ENCODE measurements around the gene GATAD1.

DNA sequence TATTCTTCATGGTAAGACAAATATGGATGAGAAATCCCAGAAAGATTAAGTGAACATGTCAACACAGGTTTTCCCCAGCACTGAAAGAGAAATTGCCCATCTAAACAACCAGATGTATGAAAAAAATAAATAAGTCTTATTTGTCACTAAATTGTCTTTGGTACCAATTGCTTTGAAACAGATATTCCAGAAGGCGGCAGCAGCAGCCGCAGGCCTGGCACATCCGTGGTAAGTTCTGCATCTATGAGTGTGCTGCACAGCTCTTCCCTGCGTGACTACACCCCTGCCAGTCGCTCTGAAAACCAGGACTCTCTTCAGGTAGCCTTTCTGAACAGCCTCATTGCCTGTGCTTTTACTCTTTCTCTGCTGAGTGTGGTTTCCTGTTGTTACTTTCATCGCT lies 49.7 kb upstream of the GATAD1 start:
- TF ChIP-seq, protein P1, sequence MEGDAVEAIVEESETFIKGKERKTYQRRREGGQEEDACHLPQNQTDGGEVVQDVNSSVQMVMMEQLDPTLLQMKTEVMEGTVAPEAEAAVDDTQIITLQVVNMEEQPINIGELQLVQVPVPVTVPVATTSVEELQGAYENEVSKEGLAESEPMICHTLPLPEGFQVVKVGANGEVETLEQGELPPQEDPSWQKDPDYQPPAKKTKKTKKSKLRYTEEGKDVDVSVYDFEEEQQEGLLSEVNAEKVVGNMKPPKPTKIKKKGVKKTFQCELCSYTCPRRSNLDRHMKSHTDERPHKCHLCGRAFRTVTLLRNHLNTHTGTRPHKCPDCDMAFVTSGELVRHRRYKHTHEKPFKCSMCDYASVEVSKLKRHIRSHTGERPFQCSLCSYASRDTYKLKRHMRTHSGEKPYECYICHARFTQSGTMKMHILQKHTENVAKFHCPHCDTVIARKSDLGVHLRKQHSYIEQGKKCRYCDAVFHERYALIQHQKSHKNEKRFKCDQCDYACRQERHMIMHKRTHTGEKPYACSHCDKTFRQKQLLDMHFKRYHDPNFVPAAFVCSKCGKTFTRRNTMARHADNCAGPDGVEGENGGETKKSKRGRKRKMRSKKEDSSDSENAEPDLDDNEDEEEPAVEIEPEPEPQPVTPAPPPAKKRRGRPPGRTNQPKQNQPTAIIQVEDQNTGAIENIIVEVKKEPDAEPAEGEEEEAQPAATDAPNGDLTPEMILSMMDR (conservative IDR thresholded peaks at IDR 0.05; ENCODE audit: low read depth in 2 of 2) = 0 out of 4 replicates have a peak, but pooled peaks of 1 of the 2 experiments have one; percentile 9
- TF ChIP-seq, protein P2, sequence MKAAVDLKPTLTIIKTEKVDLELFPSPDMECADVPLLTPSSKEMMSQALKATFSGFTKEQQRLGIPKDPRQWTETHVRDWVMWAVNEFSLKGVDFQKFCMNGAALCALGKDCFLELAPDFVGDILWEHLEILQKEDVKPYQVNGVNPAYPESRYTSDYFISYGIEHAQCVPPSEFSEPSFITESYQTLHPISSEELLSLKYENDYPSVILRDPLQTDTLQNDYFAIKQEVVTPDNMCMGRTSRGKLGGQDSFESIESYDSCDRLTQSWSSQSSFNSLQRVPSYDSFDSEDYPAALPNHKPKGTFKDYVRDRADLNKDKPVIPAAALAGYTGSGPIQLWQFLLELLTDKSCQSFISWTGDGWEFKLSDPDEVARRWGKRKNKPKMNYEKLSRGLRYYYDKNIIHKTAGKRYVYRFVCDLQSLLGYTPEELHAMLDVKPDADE (IDR thresholded peaks at IDR 0.05) = no peak
- no peak for TF ChIP-seq EZH2 (IDR thresholded peaks at IDR 0.05; ENCODE audit: low read depth, unreplicated experiment)
- TF ChIP-seq POLR2AphosphoS5 (IDR thresholded peaks at IDR 0.05; ENCODE audit: low read depth) = no peak
- no peak for TF ChIP-seq CREB1 (CRISPR knock-in tag; IDR thresholded peaks at IDR 0.05; ENCODE audit: low read depth)
- no peak for TF ChIP-seq NANOG (IDR thresholded peaks at IDR 0.05; ENCODE audit: borderline replicate concordance)
- no peak for TF ChIP-seq REST (IDR thresholded peaks at IDR 0.05; ENCODE audit: unreplicated experiment)
- TF ChIP-seq EZH2phosphoT487 (IDR thresholded peaks at IDR 0.05; ENCODE audit: unreplicated experiment) = no peak
- no peak for TF ChIP-seq JUNB (IDR thresholded peaks at IDR 0.05; ENCODE audit: unreplicated experiment)
- TF ChIP-seq ZNF114 (CRISPR knock-in tag; IDR thresholded peaks at IDR 0.05) = no peak
- TF ChIP-seq ZNF331 (CRISPR knock-in tag; IDR thresholded peaks at IDR 0.05; ENCODE audit: low read depth) = no peak
- no peak for TF ChIP-seq STAT1 (IDR thresholded peaks at IDR 0.05; ENCODE audit: unreplicated experiment)

Data from GM23338 (cell line).